Panc1 (cell line): ENCODE results near the gene SPINK1. TPM values are rescaled to one million over a fixed set of nuclear protein-coding genes. Genes with fewer than 3 reads are reported as not detected.

Source experiments
- ATAC-seq: fragments of 200-7000 bp; cut with Tn5 transposase; 2 replicates; pipeline ENCODE4 v1.9.1; 2020; ENCODE audit warnings: mild to moderate bottlenecking, moderate library complexity
- BruUV-seq: library from RNA; stranded (reverse); fragments of 400-500 nt; replicated peaks from 2 replicates; lab custom pipeline; 2021; lab: Mats Ljungman, UMichigan
- CTCF ChIA-PET: fragments of 300-600 bp; sonication (Branson Sonifier 250); formaldehyde crosslinking; loops from one replicate; lab custom pipeline; 2022; ENCODE audit warnings: antibody characterized with exemption; lab: Charles Lee
- POLR2A ChIA-PET: fragments of 300-600 bp; sonication (Branson Sonifier 250); formaldehyde crosslinking; loops from one replicate; lab custom pipeline; 2022; ENCODE audit warnings: antibody characterized with exemption; lab: Charles Lee
- DNase-seq: peaks from one replicate; pipeline ENCODE4 v3.0.0-alpha.2; 2010; ENCODE audit warnings: low read depth, low spot score
- H3K27ac ChIP-seq: 2 replicates; pipeline ENCODE4 v1.5.1; 2011; ENCODE audit warnings: mild to moderate bottlenecking, low read length, inconsistent platforms
- H3K27me3 ChIP-seq: fragments of 200-500 bp; sonication (Bioruptor generic); 2 replicates; pipeline ENCODE4 v1.6.0; 2014; ENCODE audit warnings: low read length, inconsistent platforms; ENCODE audit not compliant: control insufficient read depth, insufficient read depth
- H3K36me3 ChIP-seq: fragments of 200-500 bp; sonication (Bioruptor generic); 2 replicates; pipeline ENCODE4 v1.5.1; 2014; ENCODE audit warnings: inconsistent platforms, mild to moderate bottlenecking, low read length, moderate library complexity; ENCODE audit not compliant: control insufficient read depth, insufficient read depth
- H3K4me1 ChIP-seq: 2 replicates; pipeline ENCODE4 v1.5.1; 2011; ENCODE audit warnings: inconsistent platforms, mild to moderate bottlenecking, low read length, moderate library complexity; ENCODE audit not compliant: control insufficient read depth, insufficient read depth
- H3K4me3 ChIP-seq, 2 experiments: 2 replicates each; pipeline ENCODE4 v1.5.1; 2011 to 2012; ENCODE audit warnings: low read depth in 2 of 2, low read length in 2 of 2, mild to moderate bottlenecking in 2 of 2, inconsistent platforms in 1 of 2, moderate library complexity in 1 of 2
- H3K9me3 ChIP-seq: fragments of 200-500 bp; sonication (Bioruptor generic); 2 replicates; pipeline ENCODE4 v1.5.1; 2014; ENCODE audit warnings: low read depth, mild to moderate bottlenecking, inconsistent platforms, low read length, moderate library complexity; ENCODE audit not compliant: control insufficient read depth, insufficient read depth
- CTCF ChIP-seq: fragments of 450-650 bp; IDR thresholded peaks from 2 replicates; pipeline ENCODE4 v1.5.1; 2017; ENCODE audit warnings: mild to moderate bottlenecking
- POLR2AphosphoS5 ChIP-seq: IDR thresholded peaks from 2 replicates; pipeline ENCODE4 v1.6.1; 2012; ENCODE audit warnings: mild to moderate bottlenecking, low read depth, low read length, moderate library complexity
- REST ChIP-seq, 2 experiments: IDR thresholded peaks; 2 replicates each; pipeline ENCODE4 v1.6.1; 2011 to 2012; ENCODE audit warnings: low read depth in 2 of 2, control low read depth in 1 of 2, low read length in 1 of 2, mild to moderate bottlenecking in 1 of 2, moderate library complexity in 1 of 2; ENCODE audit not compliant: insufficient read depth in 1 of 2
- SIN3A ChIP-seq: IDR thresholded peaks from 2 replicates; pipeline ENCODE4 v1.6.1; 2012; ENCODE audit warnings: low read depth, mild to moderate bottlenecking, low read length, moderate library complexity, borderline replicate concordance; ENCODE audit not compliant: insufficient read depth
- TCF7L2 ChIP-seq: IDR thresholded peaks from 2 replicates; pipeline ENCODE4 v1.6.1; 2011; ENCODE audit warnings: mild to moderate bottlenecking, low read depth, low read length, inconsistent platforms
- in situ Hi-C: cut with HindIII; loops from 2 replicates; pipeline ENCODE4 v1.10.0; 2016; ENCODE audit warnings: low sequenced_read_pairs, low pct_unique_long_range_greater_than_20kb
- intact Hi-C: fragments of 100-400 bp; cut with micrococcal nuclease; formaldehyde crosslinking; loops from one replicate; pipeline ENCODE4 v1.10.0; 2022; ENCODE audit not compliant: unreplicated experiment
- total RNA-seq: library from RNA; stranded (reverse); gene quantifications from one replicate; pipeline ENCODE4 v1.2.1, GENCODE V29; 2021; ENCODE audit not compliant: unreplicated experiment

SPINK1 gene
- total RNA-seq, 1 experiment from 2014 or later = 3.0 TPM

GRCh38 chr5:147819261-147819770, 12.2 kb downstream of the SPINK1 start:
- in situ Hi-C loops = no loop called here
- DNase-seq (no peak), ATAC-seq (no peak)
- no TSS peak for BruUV-seq
- Histone ChIP-seq H3K4me1 (no peaks in the 10 kb centered on the region), H3K9me3 (no peaks in the 10 kb centered on the region), H3K4me3 (no peak overlapping the region), H3K36me3 (no peaks in the 10 kb centered on the region), H3K27ac (no peak overlapping the region), H3K27me3 (no peaks in the 10 kb centered on the region)
- intact Hi-C loops = no loop called here
- CTCF ChIA-PET = no interaction called here
- TF ChIP-seq SIN3A = no peak
- no peak for TF ChIP-seq TCF7L2
- TF ChIP-seq POLR2AphosphoS5 = no peak
- TF ChIP-seq CTCF = no peak
- no peak for TF ChIP-seq REST (IDR thresholded peaks at IDR 0.05; ENCODE audit: insufficient read depth in 1 of 2, low read depth in 2 of 2, low read length in 1 of 2)
- POLR2A ChIA-PET = no interaction called here

GRCh38 chr5:147818290-147818689, 13.2 kb downstream of the SPINK1 start:
- intact Hi-C loops (no loop called here), in situ Hi-C loops (no loop called here)
- BruUV-seq = no TSS peak
- Histone ChIP-seq H3K27ac (no peak overlapping the region), H3K4me1 (no peaks in the 10 kb centered on the region), H3K4me3 (no peak overlapping the region), H3K9me3 (no peaks in the 10 kb centered on the region), H3K27me3 (no peaks in the 10 kb centered on the region), H3K36me3 (no peaks in the 10 kb centered on the region)
- TF ChIP-seq POLR2AphosphoS5 (no peak), CTCF (no peak), TCF7L2 (no peak)
- POLR2A ChIA-PET = no interaction called here
- DNase-seq (no peak), ATAC-seq (no peak)
- CTCF ChIA-PET = no interaction called here
